ENCODE results near the gene MYH8. TPM values are rescaled to one million over a fixed set of nuclear protein-coding genes. Genes with fewer than 3 reads are reported as not detected.

MYH8 gene
- not detected in 2 replicates for total RNA-seq

GRCh38 chr17:10421900-10422542 lies at the start of gene MYH8:
Gene MYH8 (minus strand): TSS chr17:10421950. CDS start chr17:10420227, 1,723 bp downstream.
- H3K27me3 Mint-ChIP-seq, result peaks cover 8% of the 10 kb centered on the region
- H3K4me3 Mint-ChIP-seq, result no peak within 1 kb of the TSS
- no peaks in the 10 kb centered on the region for H3K9me3 Mint-ChIP-seq
- DNase-seq (no peak), ATAC-seq (ENCODE audit: low read depth) (no peak)
- intact Hi-C loops (cut with micrococcal nuclease), result no loop called here
- H3K36me3 Mint-ChIP-seq (ENCODE audit: low read depth), result no peaks in the 10 kb centered on the region
- H3K4me1 Mint-ChIP-seq, result no peaks in the 10 kb centered on the region
- ChIA-PET CTCF (no interaction called here), POLR2A (no interaction called here)
- H3K27ac Mint-ChIP-seq, result no peak within 1 kb of the TSS
- no peak for TF ChIP-seq CTCF (IDR thresholded peaks at IDR 0.05)

- no peaks in the 10 kb centered on the region for H3K4me1 Mint-ChIP-seq
- CTCF ChIA-PET, result no interaction called here
- no peak for DNase-seq
Observed at GRCh38 chr17:10469459-10469858, 47.7 kb upstream of the MYH8 start, which contains the start of gene MYH4. Gene MYH4 (minus strand): TSS chr17:10469559. CDS start chr17:10466745, 2,814 bp downstream.

GRCh38 chr17:10463402-10463801 lies 41.7 kb upstream of the MYH8 start:
- ATAC-seq (ENCODE audit: low read depth), result no peak
- POLR2A ChIA-PET, result no interaction called here
- DNase-seq, result no peak
- Mint-ChIP-seq H3K27me3 (peaks cover 11% of the 10 kb centered on the region), H3K27ac (no peak overlapping the region), H3K4me1 (no peaks in the 10 kb centered on the region), H3K36me3 (ENCODE audit: low read depth) (no peaks in the 10 kb centered on the region), H3K4me3 (no peak overlapping the region), H3K9me3 (peaks cover 7% of the 10 kb centered on the region)
- TF ChIP-seq CTCF (IDR thresholded peaks at IDR 0.05), result no peak
- intact Hi-C loops (cut with micrococcal nuclease), result no loop called here
- CTCF ChIA-PET, result no interaction called here

More at GRCh38 chr17:10469459-10469858, 47.7 kb upstream of the MYH8 start, which contains the start of gene MYH4:
- ATAC-seq (ENCODE audit: low read depth), result no peak
- H3K27me3 Mint-ChIP-seq, result peaks cover 3% of the 10 kb centered on the region
- H3K36me3 Mint-ChIP-seq (ENCODE audit: low read depth), result no peaks in the 10 kb centered on the region
- no peak within 1 kb of the TSS for H3K4me3 Mint-ChIP-seq
- intact Hi-C loops (cut with micrococcal nuclease), result no loop called here
- H3K9me3 Mint-ChIP-seq, result peaks cover 2% of the 10 kb centered on the region
- POLR2A ChIA-PET, result no interaction called here
- TF ChIP-seq CTCF (IDR thresholded peaks at IDR 0.05), result no peak
- H3K27ac Mint-ChIP-seq, result no peak within 1 kb of the TSS

GRCh38 chr17:10460062-10460461 lies 38.3 kb upstream of the MYH8 start:
- H3K4me1 Mint-ChIP-seq, result no peaks in the 10 kb centered on the region
- no peak overlapping the region for H3K27ac Mint-ChIP-seq
- TF ChIP-seq CTCF (IDR thresholded peaks at IDR 0.05), result no peak
- peaks cover 8% of the 10 kb centered on the region for H3K27me3 Mint-ChIP-seq
- ChIA-PET POLR2A (no interaction called here), CTCF (no interaction called here)
- no peaks in the 10 kb centered on the region for H3K36me3 Mint-ChIP-seq (ENCODE audit: low read depth)
- ATAC-seq (ENCODE audit: low read depth) (no peak), DNase-seq (no peak)
- intact Hi-C loops (cut with micrococcal nuclease), result no loop called here
- H3K4me3 Mint-ChIP-seq, result no peak overlapping the region
- H3K9me3 Mint-ChIP-seq, result peaks cover 7% of the 10 kb centered on the region

GRCh38 chr17:10458701-10459100 lies 37.0 kb upstream of the MYH8 start:
- Mint-ChIP-seq H3K4me3 (no peak overlapping the region), H3K36me3 (ENCODE audit: low read depth) (no peaks in the 10 kb centered on the region), H3K27ac (no peak overlapping the region), H3K4me1 (no peaks in the 10 kb centered on the region), H3K9me3 (no peaks in the 10 kb centered on the region), H3K27me3 (peaks cover 8% of the 10 kb centered on the region)
- CTCF ChIA-PET, result no interaction called here
- DNase-seq (no peak), ATAC-seq (ENCODE audit: low read depth) (no peak)
- POLR2A ChIA-PET, result no interaction called here
- TF ChIP-seq CTCF (IDR thresholded peaks at IDR 0.05), result no peak
- intact Hi-C loops (cut with micrococcal nuclease), result no loop called here

Measured in activated B cell treated with CpG ODN at 0.5 μM for 24 hours (primary cell).